H1 (cell line): ENCODE results near the gene STAT3. TPM values are rescaled to one million over a fixed set of nuclear protein-coding genes. Genes with fewer than 3 reads are reported as not detected.

Experiments
- CTCF ChIA-PET: fragments of 300-600 bp; sonication (Branson Sonifier 250); formaldehyde crosslinking; loops from one replicate; lab custom pipeline; 2021; ENCODE audit not compliant: partially characterized antibody; lab: Charles Lee
- POLR2A ChIA-PET: fragments of 300-600 bp; sonication (Branson Sonifier 250); formaldehyde crosslinking; loops from one replicate; lab custom pipeline; 2021; ENCODE audit warnings: inconsistent platforms; ENCODE audit not compliant: partially characterized antibody; lab: Charles Lee
- DNase-seq, 2 experiments: peaks; one replicate each; pipeline versions ENCODE4 v3.0.0 to v3.0.0-alpha.2; 2010 to 2022; ENCODE audit warnings: low spot score in 2 of 2, low read depth in 1 of 2, mixed read lengths in 1 of 2
- FAIRE-seq: peaks from 2 replicates; lab custom pipeline; 2011; peaks lifted over from hg19 to GRCh38; lab: Jason Lieb, UNC
- H2AFZ ChIP-seq: 2 replicates; pipeline ENCODE4 v1.8.1; 2012; ENCODE audit warnings: low read length, inconsistent platforms
- H2AK5ac ChIP-seq: 2 replicates; pipeline ENCODE4 v1.6.1; 2013; ENCODE audit warnings: low read depth, low read length
- H2BK120ac ChIP-seq: replicated peaks from 2 replicates; pipeline ENCODE3; 2013; ENCODE audit warnings: low read depth, low read length, inconsistent platforms
- H2BK12ac ChIP-seq: 2 replicates; pipeline ENCODE4 v1.6.1; 2013; ENCODE audit warnings: low read depth, low read length
- H2BK15ac ChIP-seq: 2 replicates; pipeline ENCODE4 v1.6.1; 2013; ENCODE audit warnings: low read length
- H2BK20ac ChIP-seq: 2 replicates; pipeline ENCODE4 v1.6.1; 2013; ENCODE audit warnings: low read length
- H2BK5ac ChIP-seq: 2 replicates; pipeline ENCODE4 v1.6.1; 2013; ENCODE audit warnings: low read depth, low read length
- H3K14ac ChIP-seq: 2 replicates; pipeline ENCODE4 v1.6.1; 2013; ENCODE audit warnings: inconsistent platforms; ENCODE audit not compliant: insufficient read length
- H3K18ac ChIP-seq: 2 replicates; pipeline ENCODE4 v1.6.1; 2013; ENCODE audit warnings: low read length; ENCODE audit errors: extremely low read depth
- H3K23ac ChIP-seq: 2 replicates; pipeline ENCODE4 v1.6.1; 2013; ENCODE audit warnings: inconsistent platforms; ENCODE audit not compliant: insufficient read length
- H3K23me2 ChIP-seq: 2 replicates; pipeline ENCODE4 v1.6.1; 2013; ENCODE audit warnings: low read depth, low read length
- H3K27ac ChIP-seq: 2 replicates; pipeline ENCODE4 v1.6.1; 2011; ENCODE audit warnings: low read depth, low read length, inconsistent platforms
- H3K27me3 ChIP-seq, 4 experiments: replicated peaks in 1 of 4; 1 replicate in 1 of 4; 2 replicates in 3 of 4; pipeline versions ENCODE4 v1.6.1 to v1.8.1; 2011 to 2013; ENCODE audit warnings: low read length in 3 of 4, mild to moderate bottlenecking in 3 of 4, inconsistent platforms in 2 of 4, mixed read lengths in 2 of 4, moderate library complexity in 1 of 4; ENCODE audit not compliant: control insufficient read depth in 3 of 4, insufficient read depth in 3 of 4; ENCODE audit errors: extremely low read depth in 1 of 4
- H3K36me3 ChIP-seq, 4 experiments: 2 replicates each; pipeline versions ENCODE4 v1.6.1 to v1.8.1; 2011 to 2013; ENCODE audit warnings: mild to moderate bottlenecking in 4 of 4, low read length in 3 of 4, moderate library complexity in 2 of 4, control low read depth in 1 of 4, inconsistent platforms in 1 of 4; ENCODE audit not compliant: insufficient read depth in 4 of 4, control insufficient read depth in 2 of 4
- H3K4ac ChIP-seq: replicated peaks from 2 replicates; pipeline ENCODE3; 2013; ENCODE audit warnings: low read length, low read depth, mixed read lengths, inconsistent platforms; ENCODE audit not compliant: insufficient read length
- H3K4me1 ChIP-seq, 4 experiments: replicated peaks in 1 of 4; 1 replicate in 1 of 4; 2 replicates in 3 of 4; pipeline versions ENCODE4 v1.6.1 to v1.8.1; 2011 to 2013; ENCODE audit warnings: low read length in 3 of 4, inconsistent platforms in 2 of 4, mixed read lengths in 1 of 4; ENCODE audit not compliant: insufficient read depth in 4 of 4, control insufficient read depth in 3 of 4
- H3K4me2 ChIP-seq, 2 experiments: 2 replicates each; pipeline versions ENCODE4 v1.6.1 to v1.8.1; 2011 to 2013; ENCODE audit warnings: low read depth in 2 of 2, low read length in 2 of 2, control low read depth in 1 of 2, inconsistent platforms in 1 of 2, mild to moderate bottlenecking in 1 of 2; ENCODE audit not compliant: insufficient read depth in 1 of 2
- H3K4me3 ChIP-seq, 4 experiments: fragments of 200-600, 300-600 bp in 1 of 4; sonication (generic), shearing (Covaris generic), sonication (Bioruptor Twin) in 1 of 4; 2 replicates each; pipeline versions ENCODE4 v1.5.1 to v1.8.1; 2011 to 2016; ENCODE audit warnings: low read length in 4 of 4, low read depth in 3 of 4, control low read depth in 2 of 4, inconsistent platforms in 2 of 4, mild to moderate bottlenecking in 2 of 4, mixed read lengths in 1 of 4, moderate library complexity in 1 of 4; ENCODE audit not compliant: insufficient read depth in 2 of 4; ENCODE audit errors: extremely low read depth in 1 of 4
- H3K56ac ChIP-seq: replicated peaks from 2 replicates; pipeline ENCODE3; 2013; ENCODE audit warnings: low read depth, mild to moderate bottlenecking, mixed read lengths, low read length, inconsistent platforms; ENCODE audit not compliant: insufficient read length
- H3K79me1 ChIP-seq: 2 replicates; pipeline ENCODE4 v1.6.1; 2013; ENCODE audit warnings: low read depth, low read length, control low read depth
- H3K79me2 ChIP-seq, 2 experiments: 2 replicates each; pipeline versions ENCODE4 v1.6.1 to v1.8.1; 2012 to 2013; ENCODE audit warnings: low read length in 2 of 2, mild to moderate bottlenecking in 2 of 2, inconsistent platforms in 1 of 2; ENCODE audit not compliant: insufficient read depth in 2 of 2, control insufficient read depth in 1 of 2
- H3K9ac ChIP-seq, 4 experiments: replicated peaks in 1 of 4; 1 replicate in 1 of 4; 2 replicates in 3 of 4; pipeline versions ENCODE4 v1.6.1 to v1.8.1; 2011 to 2013; ENCODE audit warnings: low read depth in 3 of 4, low read length in 3 of 4, control low read depth in 2 of 4, mild to moderate bottlenecking in 2 of 4, moderate library complexity in 2 of 4, inconsistent platforms in 1 of 4; ENCODE audit errors: extremely low read depth in 1 of 4
- H3K9me3 ChIP-seq, 2 experiments: 2 replicates each; pipeline versions ENCODE4 v1.6.1 to v1.8.1; 2012 to 2013; ENCODE audit warnings: mild to moderate bottlenecking in 2 of 2, moderate library complexity in 2 of 2, control low read depth in 1 of 2, inconsistent platforms in 1 of 2, low read depth in 1 of 2, low read length in 1 of 2, mixed read lengths in 1 of 2; ENCODE audit not compliant: insufficient read depth in 2 of 2
- H4K20me1 ChIP-seq, 2 experiments: replicated peaks in 1 of 2; 2 replicates each; pipeline versions ENCODE3 to v1.8.1; 2011 to 2013; ENCODE audit warnings: inconsistent platforms in 2 of 2, low read length in 2 of 2, mild to moderate bottlenecking in 1 of 2; ENCODE audit not compliant: insufficient read depth in 2 of 2, control insufficient read depth in 1 of 2
- H4K5ac ChIP-seq: 2 replicates; pipeline ENCODE4 v1.6.1; 2013; ENCODE audit warnings: low read length, low read depth, mixed read lengths, inconsistent platforms; ENCODE audit not compliant: insufficient read length
- H4K8ac ChIP-seq: 2 replicates; pipeline ENCODE4 v1.8.0; 2013; ENCODE audit warnings: mild to moderate bottlenecking, moderate library complexity, low read length, inconsistent platforms; ENCODE audit not compliant: insufficient read depth; ENCODE audit errors: extremely low read depth
- H4K91ac ChIP-seq: replicated peaks from 2 replicates; pipeline ENCODE3; 2013; ENCODE audit warnings: low read length, mixed read lengths, inconsistent platforms; ENCODE audit not compliant: insufficient read length
- GTF2F1 ChIP-seq: IDR thresholded peaks from 2 replicates; pipeline ENCODE4 v1.6.1; 2012; ENCODE audit warnings: low read depth, low read length, improper control_type of control experiment, borderline replicate concordance
- JUN ChIP-seq: IDR thresholded peaks from 2 replicates; pipeline ENCODE4 v1.6.1; 2011; ENCODE audit warnings: low read depth, mild to moderate bottlenecking, improper control_type of control experiment, low read length
- SUZ12 ChIP-seq: fragments of 200-600 bp; sonication (generic); IDR thresholded peaks from 2 replicates; pipeline ENCODE4 v1.6.1; 2012; ENCODE audit warnings: mild to moderate bottlenecking, inconsistent platforms, low read length, moderate library complexity, mixed read lengths
- WGBS, 2 experiments: shearing (Covaris generic) in 1 of 2; methylation state at CpG; one replicate each; pipeline versions ENCODE4 v1.1.6 to v1.1.7; 2013 to 2015; ENCODE audit warnings: low lambda C conversion rate in 2 of 2, mixed read lengths in 2 of 2, inconsistent platforms in 1 of 2, low coverage in 1 of 2, missing lambda C conversion rate in 1 of 2; ENCODE audit not compliant: insufficient replicate concordance in 2 of 2, insufficient coverage in 1 of 2, insufficient read length in 1 of 2; ENCODE audit errors: extremely low coverage in 1 of 2, missing lambda C conversion rate in 1 of 2; 5-methylcytosine and 5-hydroxymethylcytosine counted together
- polyA plus RNA-seq, 7 experiments: library from polyadenylated mRNA; depleted of rRNA in 3 of 7; stranded (reverse) in 5 of 7; unstranded in 2 of 7; fragments of >200 nt in 5 of 7; fragments of 200-250 nt in 2 of 7; gene quantifications; 1 replicate in 5 of 7; 2 replicates in 1 of 7; 4 replicates in 1 of 7; pipeline versions ENCODE4 v1.2.1 to v1.2.3, GENCODE V29; 2011 to 2013; ENCODE audit warnings: missing spikeins in 2 of 7, mixed read lengths in 2 of 7
- total RNA-seq: library from RNA; stranded (reverse); fragmentation: NEBNext Ultra II Directional; extraction: Animal tissue kit (Norgen Biotek cat#: 25700); gene quantifications from 2 replicates; pipeline ENCODE4 v1.2.1, GENCODE V29; 2021

The STAT3 gene
- total and polyA plus RNA-seq, 2 of the 8 experiments (the other 6 are each of a cell fraction or from before 2014, with no cell fraction given), result 38.4 to 94.1 TPM

DNA sequence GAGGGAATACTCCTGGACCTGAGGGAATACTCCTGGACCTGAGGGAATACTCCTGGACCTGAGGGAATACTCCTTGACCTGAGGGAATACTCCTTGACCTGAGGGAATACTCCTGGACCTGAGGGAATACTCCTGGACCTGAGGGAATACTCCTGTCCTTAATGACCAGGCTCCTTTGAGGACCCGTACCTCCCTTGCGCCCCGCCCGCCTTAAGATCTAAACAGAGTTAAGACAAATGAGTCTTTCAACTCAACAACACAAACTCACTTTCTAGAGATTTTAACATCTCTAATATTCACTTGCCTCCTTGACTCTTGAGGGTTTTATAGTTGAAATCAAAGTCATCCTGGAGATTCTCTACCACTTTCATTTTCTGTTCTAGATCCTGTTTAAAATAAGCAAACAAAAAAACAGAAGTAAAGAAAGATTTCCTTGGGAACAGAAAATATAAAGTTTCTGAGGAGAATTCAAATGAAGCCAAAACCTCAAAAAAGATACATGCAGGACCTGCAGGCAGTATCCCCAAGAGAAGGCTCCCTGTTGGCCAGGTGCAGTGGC lies 49.7 kb downstream of the STAT3 start:
- H3K18ac ChIP-seq, result no peak overlapping the region
- H2BK12ac ChIP-seq, result no peak overlapping the region
- no peak overlapping the region for H3K4ac ChIP-seq
- no peaks in the 10 kb centered on the region for H3K23me2 ChIP-seq
- no peak overlapping the region for H3K23ac ChIP-seq
- no peak overlapping the region for H3K4me3 ChIP-seq
- H2BK5ac ChIP-seq, result no peak overlapping the region
- H4K5ac ChIP-seq, result no peak overlapping the region
- H3K9me3 ChIP-seq, result no peaks in the 10 kb centered on the region
- H4K91ac ChIP-seq, result no peak overlapping the region
- no peaks in the 10 kb centered on the region for H3K27me3 ChIP-seq
- no peak overlapping the region for H3K56ac ChIP-seq
- H3K27ac ChIP-seq, result no peak overlapping the region
- CTCF ChIA-PET, result interaction anchor here (0.6 kb wide), 1 partner anchor 27 kb away, joined by 3 read pairs; no protein-coding TSS in a partner anchor
- H2BK20ac ChIP-seq, result no peak overlapping the region
- 97% methylated on average over 4 of the region's 4 CpGs; no CpG with 5 or more reads in 1 of the 2 experiments for WGBS, 2 experiments
- FAIRE-seq (no peak), DNase-seq (no peak)
- no peaks in the 10 kb centered on the region for H3K79me1 ChIP-seq
- no peaks in the 10 kb centered on the region for H3K4me1 ChIP-seq
- H2BK15ac ChIP-seq, result no peak overlapping the region
- no peak overlapping the region for H2AFZ ChIP-seq
- no peak overlapping the region for H2AK5ac ChIP-seq
- POLR2A ChIA-PET, result no interaction called here
- peaks cover 0 to 2% of the 10 kb centered on the region in 2 experiments for H4K20me1 ChIP-seq
- H4K8ac ChIP-seq, result no peak overlapping the region
- no peak overlapping the region for H3K4me2 ChIP-seq
- TF ChIP-seq JUN (no peak), GTF2F1 (no peak), SUZ12 (no peak)
- peaks cover 23 to 78% (median 51%) of the 10 kb centered on the region in 4 experiments for H3K36me3 ChIP-seq
- H2BK120ac ChIP-seq, result no peak overlapping the region
- H3K9ac ChIP-seq, result no peak overlapping the region
- no peaks in the 10 kb centered on the region for H3K79me2 ChIP-seq
- H3K14ac ChIP-seq, result no peak overlapping the region
